ENCODE data around the gene AKR1E2.
"Not testable (repeated sequence)": the region's sequence is repeated elsewhere in the genome, so short reads cannot be mapped to it uniquely, and the experiment has no call there.

Gene AKR1E2

DNA sequence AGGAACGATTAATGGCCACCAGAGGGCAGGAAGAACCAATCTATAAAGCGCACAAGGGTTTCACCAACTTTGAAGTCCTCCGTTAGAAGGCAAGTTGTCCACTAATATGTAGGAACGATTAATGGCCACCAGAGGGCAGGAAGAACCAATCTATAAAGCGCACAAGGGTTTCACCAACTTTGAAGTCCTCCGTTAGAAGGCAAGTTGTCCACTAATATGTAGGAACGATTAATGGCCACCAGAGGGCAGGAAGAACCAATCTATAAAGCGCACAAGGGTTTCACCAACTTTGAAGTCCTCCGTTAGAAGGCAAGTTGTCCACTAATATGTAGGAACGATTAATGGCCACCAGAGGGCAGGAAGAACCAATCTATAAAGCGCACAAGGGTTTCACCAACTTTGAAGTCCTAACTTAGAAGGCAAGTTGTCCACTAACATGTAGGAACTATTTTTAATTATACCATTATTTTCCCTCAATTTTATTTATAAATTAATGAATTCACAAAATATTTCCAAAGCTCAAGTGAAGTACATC, 10.3 kb upstream of the AKR1E2 start:
- not testable (repeated sequence) for DNase-seq

GRCh38 chr10:4816966-4817365, 9.0 kb upstream of the AKR1E2 start:
- no peak for DNase-seq

DNA sequence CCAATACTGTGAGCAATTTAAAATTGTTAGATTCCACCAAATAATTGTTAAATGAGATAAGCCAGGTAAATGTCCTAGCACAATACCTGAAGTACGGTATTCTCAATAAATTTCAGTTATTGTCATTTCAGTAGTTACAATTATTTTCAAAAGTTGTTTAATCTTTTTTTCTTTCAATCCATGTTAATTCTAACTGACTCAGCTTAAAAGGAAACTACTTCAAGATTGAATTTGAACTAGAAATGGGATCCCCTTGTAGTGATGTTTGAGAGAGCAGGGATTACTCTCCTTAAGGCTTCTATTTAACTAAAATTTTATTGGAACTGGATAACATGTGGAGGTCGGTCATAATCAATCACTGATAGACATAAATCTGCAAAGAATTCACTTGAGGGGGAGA, 6.9 kb upstream of the AKR1E2 start:
- DNase-seq: no peak

- DNase-seq: no peak
These were observed 6.3 kb upstream of the AKR1E2 start for GRCh38 chr10:4819707-4820106.

DNA sequence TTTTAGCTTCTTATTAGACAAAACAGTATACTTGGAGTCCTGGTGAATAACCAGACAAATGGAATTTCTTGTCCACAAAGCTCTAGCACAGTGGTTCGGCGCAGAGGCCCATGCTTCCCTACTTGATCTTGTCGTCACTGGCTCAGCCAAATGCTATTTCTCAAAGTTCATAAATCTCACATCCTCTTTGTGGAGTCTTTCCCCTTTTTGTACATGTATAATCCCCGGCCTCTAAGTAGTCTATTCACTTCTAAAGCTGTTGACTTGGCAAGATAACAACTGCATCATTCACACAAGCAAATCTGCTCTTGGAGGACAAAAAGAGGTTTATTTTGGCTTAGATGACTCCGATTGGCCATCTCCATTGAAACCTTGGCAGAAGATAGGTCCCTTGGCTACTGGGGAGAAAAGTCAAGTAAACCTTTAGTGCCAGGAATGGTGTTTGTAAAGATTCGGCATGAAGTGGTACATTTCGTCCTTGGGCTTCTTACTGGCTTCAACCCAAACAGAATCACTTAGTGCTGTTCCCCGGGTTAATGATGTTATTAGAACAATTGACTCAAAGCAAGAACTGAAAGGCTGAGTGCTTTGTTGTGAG, 5.1 kb upstream of the AKR1E2 start:
- no peak for DNase-seq

DNA sequence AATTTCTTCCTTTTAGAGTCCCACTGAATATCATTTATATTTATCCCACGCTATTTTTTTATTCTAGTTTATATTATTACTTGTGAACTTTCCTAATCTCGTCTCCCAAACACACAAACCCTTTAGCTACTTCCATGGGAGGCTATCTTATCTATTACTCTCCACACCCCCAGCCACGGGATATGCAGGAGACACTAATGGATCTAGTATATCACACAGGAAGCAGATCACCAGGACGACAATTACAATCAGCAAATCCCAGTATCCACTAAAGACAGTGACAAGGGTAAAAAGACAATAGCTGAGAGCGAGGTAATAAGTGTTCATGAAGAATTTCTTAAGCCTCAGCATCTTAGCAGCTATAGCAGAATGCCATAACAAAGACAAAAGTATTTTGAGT, 3.8 kb upstream of the AKR1E2 start:
- DNase-seq: no peak

DNA sequence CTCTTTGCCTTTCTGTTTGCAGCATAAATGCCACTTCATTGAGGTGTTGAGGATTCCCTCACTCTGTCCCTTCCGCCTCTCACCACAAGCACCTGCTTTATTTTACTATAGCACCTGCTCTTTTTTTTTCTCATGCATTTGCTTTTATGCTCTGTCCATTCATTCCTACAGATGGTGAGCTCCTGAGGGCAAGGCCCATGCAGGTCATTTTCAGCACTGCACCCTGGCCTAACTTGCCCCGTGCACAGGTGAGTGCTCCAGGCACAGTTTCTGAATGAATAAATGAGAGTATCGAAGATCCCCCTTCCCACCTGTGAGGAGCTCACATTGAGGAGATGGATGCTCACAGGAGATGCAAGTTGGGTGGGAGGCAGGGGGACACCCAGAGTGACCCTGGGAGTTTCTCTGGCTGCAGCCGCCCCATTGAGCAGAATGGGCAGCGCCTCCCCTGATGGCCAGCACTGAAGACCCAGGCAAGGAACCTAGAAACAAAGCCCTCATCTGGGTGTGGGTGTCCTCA, 1.2 kb upstream of the AKR1E2 start:
- DNase-seq: no peak

- no peak for DNase-seq
These were observed 545 bp upstream of the AKR1E2 start for GRCh38 chr10:4825456-4825867.

DNA sequence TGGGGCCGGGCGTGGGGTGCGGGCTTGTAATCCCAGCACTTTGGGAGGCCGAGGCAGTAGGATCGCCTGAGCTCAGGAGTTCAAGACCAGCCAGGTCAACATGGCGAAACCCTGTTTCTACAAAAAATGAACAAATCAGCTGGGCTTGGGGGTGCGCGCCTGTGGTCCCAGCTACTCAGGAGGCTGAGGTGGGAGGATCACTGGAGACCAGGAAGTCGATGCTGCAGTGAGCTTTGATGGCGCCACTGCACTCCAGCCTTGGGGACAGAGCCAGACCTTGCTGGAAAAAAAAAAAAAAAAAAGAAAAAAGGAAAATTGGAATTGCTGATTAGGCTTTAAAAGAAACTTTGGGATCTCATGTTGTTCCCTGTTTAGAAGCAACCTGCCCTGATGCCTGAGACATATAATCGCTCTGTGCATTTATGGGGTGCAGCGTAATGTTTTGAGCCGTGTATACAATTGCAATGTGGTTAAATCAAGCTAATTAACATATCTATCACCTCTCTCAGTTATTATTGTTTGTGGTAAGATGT, 851 bp downstream of the AKR1E2 start:
- no peak for DNase-seq

GRCh38 chr10:4828005-4828404, 2.0 kb downstream of the AKR1E2 start:
- DNase-seq: no peak

DNA sequence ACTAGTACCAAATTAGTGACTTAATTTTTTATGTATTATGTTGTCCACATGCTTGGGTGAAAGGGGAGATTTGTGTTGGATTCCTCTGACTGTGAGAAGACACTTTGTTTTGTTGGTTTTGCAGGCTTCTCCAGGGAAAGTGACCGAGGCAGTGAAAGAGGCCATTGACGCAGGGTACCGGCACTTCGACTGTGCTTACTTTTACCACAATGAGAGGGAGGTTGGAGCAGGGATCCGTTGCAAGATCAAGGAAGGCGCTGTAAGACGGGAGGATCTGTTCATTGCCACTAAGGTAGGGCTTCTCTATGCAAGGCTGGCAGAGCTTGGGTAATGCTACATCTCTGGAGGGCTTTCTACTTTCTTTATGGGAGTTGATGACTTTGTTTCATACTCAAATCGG, 4.5 kb downstream of the AKR1E2 start:
- DNase-seq: no peak

DNA sequence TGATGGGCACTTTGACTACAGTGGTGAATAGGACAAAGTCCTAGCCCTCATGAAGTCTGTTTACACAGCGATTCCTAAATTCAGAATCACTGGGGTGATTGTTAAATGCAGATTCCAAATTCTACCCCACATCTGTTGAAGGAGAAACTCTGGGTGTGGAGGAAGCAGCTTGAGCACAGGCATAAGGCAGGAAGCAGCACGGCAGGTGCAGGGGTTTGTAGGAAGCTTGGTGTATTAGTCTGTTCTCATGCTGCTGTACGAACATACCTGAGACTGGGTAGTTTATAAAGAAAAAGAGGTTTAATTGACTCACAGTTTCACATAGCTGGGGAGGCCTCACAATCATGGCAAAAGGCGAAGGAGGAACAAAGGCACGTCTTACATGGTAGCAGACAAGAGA, 5.1 kb downstream of the AKR1E2 start:
- no peak for DNase-seq

- no peak for DNase-seq
These were observed 7.3 kb downstream of the AKR1E2 start for GRCh38 chr10:4833286-4833685.

DNA sequence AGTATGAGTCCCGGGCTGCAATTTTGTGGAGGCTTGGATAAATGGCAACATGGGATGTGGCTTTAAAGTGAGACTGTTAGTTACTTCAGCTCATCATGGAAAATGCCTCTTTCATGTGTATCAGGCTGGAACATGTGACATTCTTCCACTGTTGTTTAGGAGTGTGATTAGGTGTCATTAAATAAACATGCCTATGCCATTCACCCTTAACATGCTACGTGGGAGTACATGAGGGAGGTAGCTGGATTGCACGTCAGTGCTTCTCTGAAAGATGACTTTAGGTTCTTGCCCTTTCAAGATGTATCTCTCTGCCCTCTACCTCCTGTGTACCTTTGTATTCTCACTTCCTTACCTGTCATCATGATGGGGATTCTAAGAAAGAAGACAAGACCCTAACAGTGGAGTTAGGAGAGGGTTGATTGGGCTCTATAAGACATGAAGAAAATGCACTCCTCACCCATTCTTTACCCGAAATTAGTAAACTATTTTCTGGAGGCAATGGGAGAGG, 8.9 kb downstream of the AKR1E2 start:
- no peak for DNase-seq

GRCh38 chr10:4835494-4835918, 9.5 kb downstream of the AKR1E2 start:
- DNase-seq: no peak

GRCh38 chr10:4836416-4836969, 10.5 kb downstream of the AKR1E2 start:
- no peak for DNase-seq

- DNase-seq: no peak
These were observed 11.5 kb downstream of the AKR1E2 start for GRCh38 chr10:4837551-4837950.

DNA sequence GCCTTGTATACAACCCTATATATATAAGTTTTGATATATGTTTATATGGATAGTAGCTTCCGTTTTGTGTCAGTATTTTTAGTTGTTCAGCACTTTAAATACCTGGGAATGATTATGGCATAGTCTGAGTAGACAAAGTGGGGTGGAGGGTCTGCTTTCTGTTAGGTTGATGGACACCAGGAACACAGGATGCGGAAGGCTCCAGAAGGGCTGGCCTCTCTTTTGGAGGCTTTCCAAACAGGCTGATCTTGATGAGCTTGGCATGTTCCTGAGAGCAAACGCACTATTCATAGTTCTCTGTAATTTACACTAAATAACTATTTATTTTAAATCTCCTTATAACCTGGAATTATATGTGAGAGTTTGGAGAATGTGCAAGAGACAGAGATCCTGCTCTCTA, 12.7 kb downstream of the AKR1E2 start:
- DNase-seq: no peak

DNA sequence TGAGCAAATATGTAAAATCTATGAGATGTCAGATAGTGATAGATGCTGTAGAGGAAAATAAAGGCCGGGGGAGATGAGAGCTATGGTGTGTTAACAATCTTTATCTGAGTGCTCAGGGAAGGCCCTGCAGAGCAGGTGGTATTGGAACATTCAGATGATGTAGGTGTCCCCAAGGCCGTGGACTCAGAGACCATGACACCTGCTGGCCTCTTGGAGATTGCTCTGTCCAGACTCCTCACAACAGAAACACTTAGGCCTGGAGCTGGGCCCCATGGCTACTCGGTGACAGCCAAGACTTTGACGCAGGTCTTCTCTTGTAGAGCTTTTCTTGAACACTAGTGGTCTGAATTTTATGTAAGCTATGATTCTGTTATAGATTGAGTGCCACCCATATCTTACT, 13.3 kb downstream of the AKR1E2 start:
- DNase-seq: no peak

- no peak for DNase-seq
These were observed 14.1 kb downstream of the AKR1E2 start for GRCh38 chr10:4840151-4840550.

- no peak for DNase-seq
These were observed 17.6 kb downstream of the AKR1E2 start for GRCh38 chr10:4843525-4844180.

DNA sequence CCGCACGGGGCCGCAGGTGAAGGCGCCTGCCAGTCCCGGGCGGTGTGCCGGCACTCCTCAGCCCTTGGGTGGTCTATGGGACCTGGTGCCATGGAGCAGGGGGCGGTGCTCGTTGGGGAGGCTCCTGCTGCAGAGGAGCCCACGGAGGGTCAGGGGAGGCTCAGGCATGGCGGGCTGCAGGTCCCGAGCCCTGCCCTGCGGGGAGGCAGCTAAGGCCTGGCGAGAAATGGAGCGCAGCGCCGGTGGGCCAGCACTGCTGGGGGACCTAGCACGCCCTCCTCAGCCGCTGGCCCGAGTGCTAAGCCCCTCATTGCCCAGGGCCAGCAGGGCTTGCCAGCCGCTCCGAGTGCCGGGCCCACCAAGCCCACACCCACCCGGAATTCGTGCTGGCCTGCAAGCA, 18.9 kb downstream of the AKR1E2 start:
- DNase-seq: no peak

DNA sequence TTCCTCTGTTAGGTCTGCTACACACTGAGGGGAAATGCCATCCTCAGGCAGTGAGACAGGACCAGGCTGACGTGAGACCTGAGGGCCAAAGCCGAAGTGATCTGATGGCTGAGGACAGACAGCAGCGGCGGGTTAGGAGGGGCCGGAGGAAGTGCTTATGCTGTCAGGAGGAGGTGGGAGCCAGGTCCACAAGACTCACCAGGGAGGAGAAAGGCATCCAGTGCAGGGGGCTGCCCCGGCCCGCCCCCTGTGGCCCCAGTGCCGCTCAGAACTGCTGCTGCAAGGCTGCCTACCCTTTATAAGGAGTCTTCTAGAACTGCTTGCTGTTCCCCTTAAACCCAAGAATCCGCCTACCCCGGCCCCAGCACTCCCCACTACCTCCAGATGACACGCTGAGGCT, 19.8 kb downstream of the AKR1E2 start:
- DNase-seq: no peak

DNA sequence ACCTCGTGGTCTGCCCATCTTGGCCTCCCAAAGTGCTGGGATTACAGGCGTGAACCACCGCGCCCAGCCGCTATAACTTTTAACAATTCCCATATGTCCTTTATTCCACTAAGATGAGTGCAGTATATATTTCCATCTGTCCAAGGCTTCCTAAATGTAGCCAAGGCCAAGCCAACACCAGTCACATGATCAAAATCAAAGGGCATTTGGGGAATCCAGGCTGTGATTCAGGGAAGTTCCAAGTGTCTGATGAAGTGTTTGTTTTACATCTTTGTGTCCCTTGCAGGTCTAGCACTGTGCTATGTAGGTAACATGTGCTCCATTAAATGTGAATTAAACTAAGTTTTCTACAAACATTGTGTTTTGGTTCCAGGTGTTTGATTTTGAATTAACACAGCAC, 20.8 kb downstream of the AKR1E2 start:
- no peak for DNase-seq

Measured in stimulated activated naive CD4-positive, alpha-beta T cell treated with Interleukin-2 at 50 U/mL for 16 hours (primary cell).